SK-N-SH (cell line): Measurements from ENCODE around the gene SIDT1. TPM values are rescaled to one million over a fixed set of nuclear protein-coding genes. Genes with fewer than 3 reads are reported as not detected.

Source experiments
- CTCF ChIA-PET: fragments of 300-600, 350-600 bp; formaldehyde crosslinking; extraction: SDS; loops from one replicate; lab custom pipeline; 2021; lab: Yijun Ruan, JAX
- POLR2A ChIA-PET: fragments of 350-600 bp; sonication (Branson Sonifier 250); formaldehyde crosslinking; extraction: SDS; loops from one replicate; lab custom pipeline; 2020; ENCODE audit warnings: antibody characterized with exemption, inconsistent platforms; lab: Yijun Ruan, JAX
- DNase-seq: peaks from one replicate; pipeline ENCODE4 v3.0.0; 2012
- H2AFZ ChIP-seq: fragments of 200-600 bp; sonication (generic); 2 replicates; pipeline ENCODE4 v1.8.1; 2016; ENCODE audit warnings: antibody characterized with exemption, mild to moderate bottlenecking, low read depth
- H3F3A ChIP-seq: fragments of 200-600 bp; sonication (generic); replicated peaks from 2 replicates; pipeline ENCODE3; 2016; ENCODE audit warnings: antibody characterized with exemption, mild to moderate bottlenecking; ENCODE audit not compliant: insufficient read depth
- H3K27ac ChIP-seq, 2 experiments: fragments of 200-500 bp in 1 of 2; fragments of 200-600 bp in 1 of 2; sonication (Bioruptor generic) in 1 of 2; sonication (generic), shearing (Covaris generic) in 1 of 2; 2 replicates each; pipeline versions ENCODE4 v1.5.1 to v1.6.1; 2014 to 2016; ENCODE audit warnings: low read depth in 2 of 2, inconsistent platforms in 1 of 2, low read length in 1 of 2, mild to moderate bottlenecking in 1 of 2, mixed read lengths in 1 of 2
- H3K27me3 ChIP-seq: fragments of 200-600 bp; sonication (generic), shearing (Covaris generic); 2 replicates; pipeline ENCODE4 v1.6.1; 2016; ENCODE audit warnings: mixed run types; ENCODE audit not compliant: insufficient read depth
- H3K36me3 ChIP-seq, 2 experiments: fragments of 200-500 bp in 1 of 2; fragments of 200-600 bp in 1 of 2; sonication (Bioruptor generic) in 1 of 2; sonication (generic) in 1 of 2; replicated peaks in 1 of 2; 2 replicates each; pipeline versions ENCODE3 to v1.5.1; 2014 to 2016; ENCODE audit warnings: low read length in 1 of 2, mild to moderate bottlenecking in 1 of 2; ENCODE audit not compliant: insufficient read depth in 2 of 2, control insufficient read depth in 1 of 2
- H3K4me1 ChIP-seq, 2 experiments: fragments of 200-500 bp in 1 of 2; fragments of 200-600 bp in 1 of 2; sonication (Bioruptor generic) in 1 of 2; sonication (generic), shearing (Covaris generic) in 1 of 2; 2 replicates each; pipeline versions ENCODE4 v1.5.1 to v1.6.1; 2014 to 2016; ENCODE audit warnings: low read depth in 1 of 2, low read length in 1 of 2, mixed run types in 1 of 2; ENCODE audit not compliant: insufficient read depth in 2 of 2, control insufficient read depth in 1 of 2
- H3K4me2 ChIP-seq: fragments of 200-600 bp; sonication (generic), shearing (Covaris generic); 2 replicates; pipeline ENCODE4 v1.6.1; 2017; ENCODE audit warnings: mixed run types
- H3K4me3 ChIP-seq, 2 experiments: fragments of 200-500 bp in 1 of 2; fragments of 200-600 bp in 1 of 2; sonication (Bioruptor generic) in 1 of 2; sonication (generic), shearing (Covaris generic) in 1 of 2; 2 replicates each; pipeline versions ENCODE4 v1.5.1 to v1.8.1; 2014 to 2016; ENCODE audit warnings: low read depth in 2 of 2, inconsistent platforms in 1 of 2, low read length in 1 of 2, mild to moderate bottlenecking in 1 of 2, mixed read lengths in 1 of 2, moderate library complexity in 1 of 2
- H3K79me2 ChIP-seq: fragments of 200-600 bp; sonication (generic); 2 replicates; pipeline ENCODE4 v1.8.1; 2017; ENCODE audit warnings: mild to moderate bottlenecking; ENCODE audit not compliant: insufficient read depth
- H3K9ac ChIP-seq: fragments of 200-600 bp; sonication (generic); 2 replicates; pipeline ENCODE4 v1.6.1; 2017; ENCODE audit warnings: mixed run types
- H3K9me2 ChIP-seq: fragments of 200-600 bp; sonication (generic); 2 replicates; pipeline ENCODE4 v1.6.1; 2017; ENCODE audit warnings: mixed run types
- H3K9me3 ChIP-seq: fragments of 200-600 bp; sonication (generic); 2 replicates; pipeline ENCODE4 v1.6.1; 2017; ENCODE audit warnings: mixed run types, mild to moderate bottlenecking, moderate library complexity
- H4K20me1 ChIP-seq: fragments of 200-600 bp; sonication (generic); 2 replicates; pipeline ENCODE4 v1.6.1; 2017; ENCODE audit warnings: mild to moderate bottlenecking, mixed run types; ENCODE audit not compliant: insufficient read depth
- CTCF ChIP-seq: fragments of 200-600 bp; sonication (generic); IDR thresholded peaks from 2 replicates; pipeline ENCODE4 v1.6.1; 2017; ENCODE audit warnings: antibody characterized with exemption, mild to moderate bottlenecking, moderate library complexity
- ELF1 ChIP-seq: IDR thresholded peaks from 2 replicates; pipeline ENCODE4 v1.4.0; 2012
- EZH2phosphoT487 ChIP-seq: fragments of 200-600 bp; sonication (generic); IDR thresholded peaks from 2 replicates; pipeline ENCODE4 v1.6.1; 2017; ENCODE audit warnings: low read depth, mixed run types, mild to moderate bottlenecking, antibody characterized with exemption, moderate library complexity, borderline replicate concordance
- GABPA ChIP-seq: IDR thresholded peaks from 2 replicates; pipeline ENCODE4 v1.4.0; 2012; ENCODE audit warnings: low read depth, mild to moderate bottlenecking
- GATA2 ChIP-seq: sonication (generic); formaldehyde crosslinking; IDR thresholded peaks from 2 replicates; pipeline ENCODE4 v1.5.0; 2020; ENCODE audit warnings: mild to moderate bottlenecking, missing genetic modification reagents
- JUND ChIP-seq: IDR thresholded peaks from 2 replicates; pipeline ENCODE4 v1.4.0; 2012
- MEF2A ChIP-seq: IDR thresholded peaks from 2 replicates; pipeline ENCODE4 v1.4.0; 2012; ENCODE audit warnings: low read depth, borderline replicate concordance
- NRF1 ChIP-seq: IDR thresholded peaks from 2 replicates; pipeline ENCODE4 v1.6.1; 2012; ENCODE audit warnings: low read depth, mild to moderate bottlenecking, low read length
- RAD21 ChIP-seq: IDR thresholded peaks from 2 replicates; pipeline ENCODE4 v1.6.1; 2012; ENCODE audit warnings: mild to moderate bottlenecking, low read length
- RCOR1 ChIP-seq: fragments of 150-350 bp; IDR thresholded peaks from 2 replicates; pipeline ENCODE4 v1.6.1; 2017; ENCODE audit warnings: antibody characterized with exemption, low read length
- REST ChIP-seq: IDR thresholded peaks from 2 replicates; pipeline ENCODE4 v1.6.1; 2012; ENCODE audit warnings: mild to moderate bottlenecking, low read depth, low read length, moderate library complexity
- RXRA ChIP-seq: IDR thresholded peaks from 2 replicates; pipeline ENCODE4 v1.4.0; 2012; ENCODE audit warnings: low read depth, mild to moderate bottlenecking, borderline replicate concordance
- SMC3 ChIP-seq: IDR thresholded peaks from 2 replicates; pipeline ENCODE4 v1.6.1; 2012; ENCODE audit warnings: low read depth, low read length, improper control_type of control experiment
- TCF12 ChIP-seq: IDR thresholded peaks from 2 replicates; pipeline ENCODE4 v1.4.0; 2012
- WGBS: methylation state at CpG from one replicate; pipeline ENCODE4 v1.1.6; 2017; ENCODE audit warnings: low lambda C conversion rate; 5-methylcytosine and 5-hydroxymethylcytosine counted together
- polyA plus RNA-seq, 3 experiments: library from polyadenylated mRNA; depleted of rRNA; stranded (reverse); fragments of >200 nt; gene quantifications; 2 replicates each; pipeline ENCODE4 v1.2.3, GENCODE V29; 2012
- TF ChIP-seq, protein P1 (sequence below): fragments of 150-350 bp; IDR thresholded peaks from 2 replicates; pipeline ENCODE4 v1.6.1; 2016; ENCODE audit warnings: mild to moderate bottlenecking, low read depth, low read length
- TF ChIP-seq, protein P2 (sequence below): IDR thresholded peaks from 2 replicates; pipeline ENCODE4 v1.4.0; 2012; ENCODE audit warnings: low read depth, borderline replicate concordance
- TF ChIP-seq, protein P3 (sequence below): IDR thresholded peaks from 2 replicates; pipeline ENCODE4 v1.4.0; 2012; ENCODE audit warnings: low read depth, borderline replicate concordance
- TF ChIP-seq, protein P4 (sequence below): fragments of 150-350 bp; IDR thresholded peaks from 2 replicates; pipeline ENCODE4 v1.6.1; 2017; ENCODE audit warnings: antibody characterized with exemption, low read length, low read depth, borderline replicate concordance
- TF ChIP-seq, protein P5 (sequence below): IDR thresholded peaks from 2 replicates; pipeline ENCODE4 v1.4.0; 2012; ENCODE audit warnings: low read depth

The SIDT1 gene
- polyA plus RNA-seq, 1 of the 3 experiments (the other 2 are of a cell fraction) = 0.02 TPM

DNA sequence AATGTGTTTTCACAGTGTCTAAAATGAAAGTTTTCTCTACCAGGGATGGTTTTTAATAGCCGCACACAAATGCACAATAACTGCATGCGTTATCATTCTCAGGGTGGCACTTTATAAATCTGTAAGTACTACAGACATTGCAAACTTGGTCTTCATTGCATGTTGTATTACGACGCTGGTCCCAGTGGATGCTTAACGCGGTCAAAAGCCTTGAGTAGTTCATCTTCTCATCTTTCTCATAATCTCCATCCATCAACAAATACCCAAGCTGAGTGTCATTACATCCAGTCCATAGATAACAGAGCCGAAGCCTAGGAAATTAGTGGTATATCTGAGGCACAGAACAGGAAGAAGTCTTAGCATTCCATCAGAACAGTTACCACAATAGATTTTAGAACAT is 91.5 kb downstream of the SIDT1 start:
- H4K20me1 ChIP-seq = no peaks in the 10 kb centered on the region
- no peak for DNase-seq
- H2AFZ ChIP-seq = no peak overlapping the region
- TF ChIP-seq CTCF = no peak
- TF ChIP-seq, protein P1, sequence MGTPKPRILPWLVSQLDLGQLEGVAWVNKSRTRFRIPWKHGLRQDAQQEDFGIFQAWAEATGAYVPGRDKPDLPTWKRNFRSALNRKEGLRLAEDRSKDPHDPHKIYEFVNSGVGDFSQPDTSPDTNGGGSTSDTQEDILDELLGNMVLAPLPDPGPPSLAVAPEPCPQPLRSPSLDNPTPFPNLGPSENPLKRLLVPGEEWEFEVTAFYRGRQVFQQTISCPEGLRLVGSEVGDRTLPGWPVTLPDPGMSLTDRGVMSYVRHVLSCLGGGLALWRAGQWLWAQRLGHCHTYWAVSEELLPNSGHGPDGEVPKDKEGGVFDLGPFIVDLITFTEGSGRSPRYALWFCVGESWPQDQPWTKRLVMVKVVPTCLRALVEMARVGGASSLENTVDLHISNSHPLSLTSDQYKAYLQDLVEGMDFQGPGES = no peak
- TF ChIP-seq JUND = no peak
- TF ChIP-seq, protein P2, sequence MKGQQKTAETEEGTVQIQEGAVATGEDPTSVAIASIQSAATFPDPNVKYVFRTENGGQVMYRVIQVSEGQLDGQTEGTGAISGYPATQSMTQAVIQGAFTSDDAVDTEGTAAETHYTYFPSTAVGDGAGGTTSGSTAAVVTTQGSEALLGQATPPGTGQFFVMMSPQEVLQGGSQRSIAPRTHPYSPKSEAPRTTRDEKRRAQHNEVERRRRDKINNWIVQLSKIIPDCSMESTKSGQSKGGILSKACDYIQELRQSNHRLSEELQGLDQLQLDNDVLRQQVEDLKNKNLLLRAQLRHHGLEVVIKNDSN = no peak
- TF ChIP-seq GATA2 (CRISPR knock-in tag) = no peak
- TF ChIP-seq NRF1 = no peak
- TF ChIP-seq, protein P3, sequence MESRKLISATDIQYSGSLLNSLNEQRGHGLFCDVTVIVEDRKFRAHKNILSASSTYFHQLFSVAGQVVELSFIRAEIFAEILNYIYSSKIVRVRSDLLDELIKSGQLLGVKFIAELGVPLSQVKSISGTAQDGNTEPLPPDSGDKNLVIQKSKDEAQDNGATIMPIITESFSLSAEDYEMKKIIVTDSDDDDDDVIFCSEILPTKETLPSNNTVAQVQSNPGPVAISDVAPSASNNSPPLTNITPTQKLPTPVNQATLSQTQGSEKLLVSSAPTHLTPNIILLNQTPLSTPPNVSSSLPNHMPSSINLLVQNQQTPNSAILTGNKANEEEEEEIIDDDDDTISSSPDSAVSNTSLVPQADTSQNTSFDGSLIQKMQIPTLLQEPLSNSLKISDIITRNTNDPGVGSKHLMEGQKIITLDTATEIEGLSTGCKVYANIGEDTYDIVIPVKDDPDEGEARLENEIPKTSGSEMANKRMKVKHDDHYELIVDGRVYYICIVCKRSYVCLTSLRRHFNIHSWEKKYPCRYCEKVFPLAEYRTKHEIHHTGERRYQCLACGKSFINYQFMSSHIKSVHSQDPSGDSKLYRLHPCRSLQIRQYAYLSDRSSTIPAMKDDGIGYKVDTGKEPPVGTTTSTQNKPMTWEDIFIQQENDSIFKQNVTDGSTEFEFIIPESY = no peak
- no peak for TF ChIP-seq MEF2A
- TF ChIP-seq SMC3 = no peak
- TF ChIP-seq RXRA = no peak
- TF ChIP-seq RAD21 = no peak
- no peak for TF ChIP-seq REST
- TF ChIP-seq TCF12 = no peak
- no peak for TF ChIP-seq GABPA
- no peak for TF ChIP-seq RCOR1
- TF ChIP-seq EZH2phosphoT487 = no peak
- TF ChIP-seq, protein P4, sequence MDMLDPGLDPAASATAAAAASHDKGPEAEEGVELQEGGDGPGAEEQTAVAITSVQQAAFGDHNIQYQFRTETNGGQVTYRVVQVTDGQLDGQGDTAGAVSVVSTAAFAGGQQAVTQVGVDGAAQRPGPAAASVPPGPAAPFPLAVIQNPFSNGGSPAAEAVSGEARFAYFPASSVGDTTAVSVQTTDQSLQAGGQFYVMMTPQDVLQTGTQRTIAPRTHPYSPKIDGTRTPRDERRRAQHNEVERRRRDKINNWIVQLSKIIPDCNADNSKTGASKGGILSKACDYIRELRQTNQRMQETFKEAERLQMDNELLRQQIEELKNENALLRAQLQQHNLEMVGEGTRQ = no peak
- no peak for TF ChIP-seq ELF1
- TF ChIP-seq, protein P5, sequence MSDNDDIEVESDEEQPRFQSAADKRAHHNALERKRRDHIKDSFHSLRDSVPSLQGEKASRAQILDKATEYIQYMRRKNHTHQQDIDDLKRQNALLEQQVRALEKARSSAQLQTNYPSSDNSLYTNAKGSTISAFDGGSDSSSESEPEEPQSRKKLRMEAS = no peak
- WGBS = 87% methylated on average over 7 of the region's 7 CpGs
- H3K27me3 ChIP-seq = no peaks in the 10 kb centered on the region
- no peaks in the 10 kb centered on the region for H3K9me2 ChIP-seq
- no peaks in the 10 kb centered on the region for H3K79me2 ChIP-seq
- no peaks in the 10 kb centered on the region for H3F3A ChIP-seq
- H3K9ac ChIP-seq = no peak overlapping the region
- CTCF ChIA-PET = no interaction called here
- H3K4me1 ChIP-seq = no peaks in the 10 kb centered on the region
- POLR2A ChIA-PET = no interaction called here
- no peak overlapping the region for H3K27ac ChIP-seq
- H3K4me2 ChIP-seq = no peak overlapping the region
- H3K9me3 ChIP-seq = no peaks in the 10 kb centered on the region
- no peaks in the 10 kb centered on the region for H3K36me3 ChIP-seq
- H3K4me3 ChIP-seq = no peak overlapping the region
